Adrenal gland (tissue), 12 donors: ENCODE results near the gene SPATC1L. TPM values are rescaled to one million over a fixed set of nuclear protein-coding genes. Genes with fewer than 3 reads are reported as not detected.

Experiments
- DNase-seq, 7 donors: peaks; one replicate each; pipeline ENCODE4 v3.0.0-alpha.2; 2019 to 2020
- H3K27ac ChIP-seq, 5 donors: fragments of 200-600 bp; sonication (generic) in 4 of 5; 1 replicate in 3 of 5; 2 replicates in 2 of 5; pipeline versions ENCODE4 v1.5.1 to v1.8.0; 2016 to 2020; ENCODE audit warnings: mild to moderate bottlenecking in 1 of 5
- H3K27me3 ChIP-seq: fragments of 200-600 bp; 2 replicates; pipeline ENCODE4 v1.8.0; 2021
- H3K36me3 ChIP-seq, 2 donors: fragments of 200-600 bp; replicated peaks in 1 of 2; 1 replicate in 1 of 2; 2 replicates in 1 of 2; pipeline versions ENCODE4 v1.5.1 to v1.8.0; 2018 to 2022
- H3K4me1 ChIP-seq, 2 donors: fragments of 200-600 bp; replicated peaks in 1 of 2; 1 replicate in 1 of 2; 2 replicates in 1 of 2; pipeline versions ENCODE4 v1.5.1 to v1.8.0; 2018 to 2021
- H3K4me3 ChIP-seq, 4 donors: fragments of 200-600 bp; sonication (generic) in 3 of 4; one replicate each; pipeline ENCODE4 v1.5.1; 2016 to 2018
- H3K9me3 ChIP-seq, 3 donors: fragments of 200-600 bp; sonication (generic) in 1 of 3; replicated peaks in 1 of 3; 1 replicate in 2 of 3; 2 replicates in 1 of 3; pipeline versions ENCODE4 v1.5.1 to v1.8.0; 2016 to 2021
- POLR2A ChIP-seq, 2 donors: fragments of 450-650 bp; IDR thresholded peaks; one replicate each; pipeline ENCODE4 v1.6.1; 2017; ENCODE audit warnings: antibody characterized with exemption in 2 of 2, mild to moderate bottlenecking in 2 of 2, moderate library complexity in 1 of 2
- WGBS, 4 donors: extraction: QIAGEN DNeasy Blood & Tissue Kit in 2 of 4; methylation state at CpG; one replicate each; pipeline versions ENCODE4 v1.1.5 to v1.1.7; 2013 to 2017; 5-methylcytosine and 5-hydroxymethylcytosine counted together
- intact Hi-C, 2 donors: fragments of 100-400 bp; cut with DNase I; formaldehyde crosslinking; loops; one replicate each; pipeline versions ENCODE4 v1.14.1 to v1.15.0; 2022 to 2023
- polyA plus RNA-seq, 3 donors: library from polyadenylated mRNA; stranded (reverse); fragments of 200-250 nt in 2 of 3; fragments of 350-450 nt in 1 of 3; fragmentation: Illumina TruSeq in 1 of 3; extraction: RNeasy Lipid Tissue Mini Kit (QIAGEN cat#74804) in 1 of 3; gene quantifications; one replicate each; pipeline ENCODE4 v1.2.3, GENCODE V29; 2013 to 2014
- total RNA-seq, 9 donors: library from RNA; depleted of rRNA in 4 of 9; stranded (reverse); fragments of >200 nt in 4 of 9; fragments of 120-200 nt in 1 of 9; fragmentation: NEBNext Ultra II Directional in 1 of 9; extraction: Animal tissue kit (Norgen Biotek cat#: 25700) in 1 of 9; gene quantifications; one replicate each; pipeline versions ENCODE4 v1.1.0 to v1.2.4, GENCODE V29; 2013 to 2023
- TF ChIP-seq, protein P1 (sequence below), 6 experiments: fragments of 450-650 bp in 4 of 6; fragments of 200-600 bp in 2 of 6; sonication (generic) in 1 of 6; IDR thresholded peaks; 1 replicate in 5 of 6; 2 replicates in 1 of 6; pipeline versions ENCODE4 v1.5.1 to v1.8.0; 2016 to 2021; ENCODE audit warnings: antibody characterized with exemption in 6 of 6, mild to moderate bottlenecking in 2 of 6, moderate library complexity in 1 of 6
- donor health status: healthy with polysubstance abuse.
- donor health status: Bipolar disorder and iron deficiency.
- donor health status: DM: yes; HTN: yes; CAD: no.
- donor health status: DM: no; HTN: no; CAD: no.
- donor health status: DM: no; HTN: no; CAD: no.
- donor health status: DM: yes; HTN: yes; CAD: no.

SPATC1L gene
- total and polyA plus RNA-seq, 12 donors, result 8.4 to 91.5 (median 25.3) TPM

- Histone ChIP-seq H3K27me3 (no peaks in the 10 kb centered on the region), H3K4me3 (no peak overlapping the region), H3K9me3 (no peaks in the 10 kb centered on the region), H3K4me1 (peaks cover 0 to 4% of the 10 kb centered on the region in 2 donors), H3K27ac (no peak overlapping the region), H3K36me3 (no peaks in the 10 kb centered on the region)
- WGBS, 4 donors, result 93 to 96% (median 94%) methylated on average over 55 to 85 of the region's 85 CpGs
- DNase-seq, result no peak
- intact Hi-C loops, result no loop called here
- no peak for TF ChIP-seq POLR2A (IDR thresholded peaks at IDR 0.05)
- TF ChIP-seq, protein P1, sequence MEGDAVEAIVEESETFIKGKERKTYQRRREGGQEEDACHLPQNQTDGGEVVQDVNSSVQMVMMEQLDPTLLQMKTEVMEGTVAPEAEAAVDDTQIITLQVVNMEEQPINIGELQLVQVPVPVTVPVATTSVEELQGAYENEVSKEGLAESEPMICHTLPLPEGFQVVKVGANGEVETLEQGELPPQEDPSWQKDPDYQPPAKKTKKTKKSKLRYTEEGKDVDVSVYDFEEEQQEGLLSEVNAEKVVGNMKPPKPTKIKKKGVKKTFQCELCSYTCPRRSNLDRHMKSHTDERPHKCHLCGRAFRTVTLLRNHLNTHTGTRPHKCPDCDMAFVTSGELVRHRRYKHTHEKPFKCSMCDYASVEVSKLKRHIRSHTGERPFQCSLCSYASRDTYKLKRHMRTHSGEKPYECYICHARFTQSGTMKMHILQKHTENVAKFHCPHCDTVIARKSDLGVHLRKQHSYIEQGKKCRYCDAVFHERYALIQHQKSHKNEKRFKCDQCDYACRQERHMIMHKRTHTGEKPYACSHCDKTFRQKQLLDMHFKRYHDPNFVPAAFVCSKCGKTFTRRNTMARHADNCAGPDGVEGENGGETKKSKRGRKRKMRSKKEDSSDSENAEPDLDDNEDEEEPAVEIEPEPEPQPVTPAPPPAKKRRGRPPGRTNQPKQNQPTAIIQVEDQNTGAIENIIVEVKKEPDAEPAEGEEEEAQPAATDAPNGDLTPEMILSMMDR (IDR thresholded peaks at IDR 0.05), result no peak
Observed at GRCh38 chr21:46131838-46132651, 52.2 kb downstream of the SPATC1L start.

GRCh38 chr21:46131588-46131837 is 52.7 kb downstream of the SPATC1L start:
- H3K4me1 ChIP-seq, result peaks cover 0 to 4% of the 10 kb centered on the region in 2 donors
- no peak for DNase-seq
- H3K27ac ChIP-seq, result no peak overlapping the region
- intact Hi-C loops, result no loop called here
- H3K4me3 ChIP-seq, result no peak overlapping the region
- WGBS, 4 donors, result 82 to 96% (median 91%) methylated on average over 3 to 4 of the region's 4 CpGs
- no peaks in the 10 kb centered on the region for H3K9me3 ChIP-seq
- TF ChIP-seq, protein P1 (IDR thresholded peaks at IDR 0.05), result no peak
- no peak for TF ChIP-seq POLR2A (IDR thresholded peaks at IDR 0.05)
- H3K27me3 ChIP-seq, result no peaks in the 10 kb centered on the region
- no peaks in the 10 kb centered on the region for H3K36me3 ChIP-seq

- peaks cover 0 to under 1% of the 10 kb centered on the region in 2 donors for H3K4me1 ChIP-seq
- WGBS, 4 donors, result 76 to 80% (median 77%) methylated on average over 16 to 22 of the region's 22 CpGs
- no peaks in the 10 kb centered on the region for H3K9me3 ChIP-seq
- TF ChIP-seq POLR2A (IDR thresholded peaks at IDR 0.05), result no peak
- TF ChIP-seq, protein P1 (IDR thresholded peaks at IDR 0.05), result no peak
- intact Hi-C loops, result no loop called here
- no peak overlapping the region for H3K27ac ChIP-seq
- H3K4me3 ChIP-seq, result no peak overlapping the region
- no peak for DNase-seq
- H3K27me3 ChIP-seq, result no peaks in the 10 kb centered on the region
- H3K36me3 ChIP-seq, result no peaks in the 10 kb centered on the region
Observed at GRCh38 chr21:46130831-46131587, 53.2 kb downstream of the SPATC1L start.

GRCh38 chr21:46129846-46130651 is 54.2 kb downstream of the SPATC1L start:
- Histone ChIP-seq H3K4me1 (no peaks in the 10 kb centered on the region), H3K27me3 (no peaks in the 10 kb centered on the region), H3K9me3 (no peaks in the 10 kb centered on the region), H3K4me3 (no peak overlapping the region), H3K36me3 (no peaks in the 10 kb centered on the region), H3K27ac (no peak overlapping the region)
- DNase-seq, result no peak
- intact Hi-C loops, result no loop called here
- 76 to 90% (median 87%) methylated on average over 8 to 27 of the region's 27 CpGs for WGBS, 4 donors
- TF ChIP-seq POLR2A (IDR thresholded peaks at IDR 0.05), result no peak
- TF ChIP-seq, protein P1 (IDR thresholded peaks at IDR 0.05), result no peak
